ENCODE results near the gene SLC1A1.

Gene SLC1A1

DNA sequence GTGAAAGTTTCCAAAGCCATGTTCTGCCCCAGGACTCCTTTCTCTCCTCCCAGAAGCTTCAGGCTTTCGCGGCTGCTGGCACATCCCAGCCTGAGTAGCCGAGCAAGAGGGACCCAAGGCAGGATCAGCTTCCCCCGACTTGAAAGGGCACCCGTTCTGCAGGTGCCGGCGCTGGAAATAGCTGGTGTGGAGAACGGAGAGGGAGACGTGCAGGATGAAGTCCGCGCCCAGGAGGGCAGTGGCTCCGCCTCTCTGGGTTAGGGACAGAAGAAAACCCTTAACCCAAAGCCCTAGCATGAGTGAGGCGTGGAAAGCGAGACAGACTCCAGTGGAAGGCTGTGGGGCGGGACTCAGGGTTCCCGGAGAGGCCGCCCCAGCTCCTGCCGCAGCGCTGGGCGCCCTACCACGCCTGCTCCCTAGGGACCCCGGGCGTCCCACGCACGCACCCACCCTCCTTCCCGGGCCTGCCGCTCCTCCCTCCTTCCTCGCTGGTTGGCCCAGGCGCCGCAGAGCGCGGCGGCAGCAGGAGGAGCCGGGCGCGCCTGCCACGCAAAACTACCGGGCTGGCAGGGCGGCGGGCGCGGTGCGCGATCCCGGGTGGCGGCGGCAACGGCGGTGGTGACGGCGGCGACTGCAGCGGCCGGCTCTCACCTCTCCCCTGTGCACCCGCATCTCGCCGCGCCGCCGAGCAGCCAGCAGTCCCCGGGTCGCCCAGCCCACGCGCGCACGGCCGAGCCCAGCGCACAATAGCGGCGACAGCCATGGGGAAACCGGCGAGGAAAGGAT, at the start of gene SLC1A1:
SLC1A1 (plus strand) TSS at position 550 of the 786 bp plus-strand sequence; CDS start at position 762, 212 bp downstream.
- Histone ChIP-seq H3K36me3 (replicated peaks) (no peaks in the 10 kb centered on the region), H3K27me3 (ENCODE audit: low read depth) (no peaks in the 10 kb centered on the region), H3K4me3 (peak within 1 kb of the TSS; percentile 49), H3K4me1 (peaks cover 8% of the 10 kb centered on the region; the same call in 1 of the 2 replicates), H3K9me3 (no peaks in the 10 kb centered on the region)
- in situ Hi-C loops (cut with MboI; ENCODE audit: low sequenced_read_pairs) = no loop called here
- DNase-seq (ENCODE audit: low spot score in 2 of 2) = peak; percentile 84 to 91

DNA sequence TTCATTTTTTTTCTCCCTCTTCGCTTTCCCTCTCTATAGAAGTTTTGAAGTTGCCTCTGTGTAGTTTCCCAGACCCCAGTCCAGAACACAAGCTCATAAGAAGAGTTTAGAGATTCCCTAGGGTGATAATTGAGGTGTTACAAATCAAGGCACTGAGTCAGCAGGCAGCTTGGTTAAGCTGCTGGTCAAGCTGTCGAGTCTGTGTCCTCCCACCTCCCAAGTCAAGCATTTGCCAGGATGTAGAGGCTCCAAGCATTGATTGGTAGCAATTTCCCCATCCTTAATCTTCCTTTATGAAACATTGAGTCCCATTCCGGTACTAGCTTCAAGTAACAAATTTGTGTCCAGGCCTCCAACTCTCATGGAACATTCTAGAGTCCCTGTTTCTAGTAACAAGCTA, 47.5 kb upstream of the SLC1A1 start:
- Histone ChIP-seq H3K9me3 (no peaks in the 10 kb centered on the region), H3K36me3 (replicated peaks) (no peaks in the 10 kb centered on the region), H3K4me1 (no peaks in the 10 kb centered on the region), H3K4me3 (no peak overlapping the region), H3K27me3 (ENCODE audit: low read depth) (peaks cover 7% of the 10 kb centered on the region)
- in situ Hi-C loops (cut with MboI; ENCODE audit: low sequenced_read_pairs) = no loop called here
- DNase-seq (ENCODE audit: low spot score in 2 of 2) = no peak

DNA sequence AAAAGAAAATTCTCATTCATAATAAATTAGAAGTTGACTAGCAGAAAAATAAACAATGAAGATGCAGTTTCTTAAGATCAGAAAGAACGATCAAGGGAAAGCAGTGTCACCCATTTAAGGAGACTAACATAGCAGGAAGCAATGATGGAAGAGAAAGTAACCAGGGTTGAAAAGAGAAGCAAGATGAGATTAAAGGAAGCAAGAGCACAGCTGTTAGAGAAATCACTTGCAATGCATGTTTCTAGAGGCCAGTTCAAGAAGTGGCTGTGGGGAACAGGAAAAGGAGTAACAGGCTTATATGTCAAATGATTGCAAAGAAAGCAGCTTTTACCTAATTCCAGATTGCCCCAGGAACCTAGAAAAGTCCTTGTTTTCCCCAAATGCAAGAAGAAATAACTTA, 46.8 kb upstream of the SLC1A1 start:
- in situ Hi-C loops (cut with MboI; ENCODE audit: low sequenced_read_pairs) = no loop called here
- Histone ChIP-seq H3K4me1 (no peaks in the 10 kb centered on the region), H3K27me3 (ENCODE audit: low read depth) (peaks cover 7% of the 10 kb centered on the region), H3K36me3 (replicated peaks) (no peaks in the 10 kb centered on the region), H3K4me3 (no peak overlapping the region), H3K9me3 (no peaks in the 10 kb centered on the region)
- DNase-seq (ENCODE audit: low spot score in 2 of 2) = no peak

DNA sequence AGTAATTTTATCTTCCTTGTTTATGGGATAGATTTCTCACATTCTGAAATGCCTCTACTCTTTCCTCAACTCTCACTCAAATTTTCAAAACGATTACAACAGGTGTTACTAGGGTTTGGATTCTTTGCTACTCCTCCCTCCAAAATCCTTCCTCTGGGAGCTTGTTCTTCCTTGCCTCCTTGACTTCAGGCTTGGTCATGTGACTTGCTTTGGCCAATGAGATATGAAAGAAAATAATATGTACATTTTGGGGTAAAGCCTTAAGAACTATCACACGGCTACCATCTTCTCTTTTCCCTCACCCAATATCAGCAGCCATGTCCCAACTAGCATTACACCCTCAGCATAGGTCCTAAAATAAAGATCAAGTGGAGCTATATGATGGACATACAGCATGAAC, 28.8 kb upstream of the SLC1A1 start:
- Histone ChIP-seq H3K4me1 (peaks cover 4% of the 10 kb centered on the region), H3K9me3 (no peaks in the 10 kb centered on the region), H3K36me3 (replicated peaks) (no peaks in the 10 kb centered on the region), H3K4me3 (no peak overlapping the region), H3K27me3 (ENCODE audit: low read depth) (no peaks in the 10 kb centered on the region)
- DNase-seq (ENCODE audit: low spot score in 2 of 2) = no peak
- in situ Hi-C loops (cut with MboI; ENCODE audit: low sequenced_read_pairs) = no loop called here

DNA sequence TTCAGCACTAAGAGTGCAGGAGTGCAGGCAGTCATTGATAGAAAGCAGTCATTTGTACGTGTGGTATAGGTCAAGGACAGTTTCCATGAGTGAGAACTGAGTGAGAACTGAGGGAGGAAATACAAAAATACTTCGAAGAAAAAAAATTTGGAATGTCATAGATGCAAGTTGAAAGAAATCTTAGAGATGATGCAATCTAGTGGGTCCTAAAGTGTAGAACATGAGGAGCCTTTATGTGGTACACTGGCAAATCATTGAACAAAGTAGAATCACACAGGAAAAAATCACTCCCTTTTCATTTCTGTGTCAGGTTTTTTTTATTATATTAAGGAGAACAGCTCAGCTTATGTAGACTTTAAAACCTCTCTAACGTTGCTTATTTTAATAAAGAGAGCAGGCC, 26.4 kb upstream of the SLC1A1 start:
- H3K4me1 ChIP-seq = peaks cover 4% of the 10 kb centered on the region
- in situ Hi-C loops (cut with MboI; ENCODE audit: low sequenced_read_pairs) = no loop called here
- DNase-seq (ENCODE audit: low spot score in 2 of 2) = no peak
- H3K9me3 ChIP-seq = no peaks in the 10 kb centered on the region
- H3K4me3 ChIP-seq = no peak overlapping the region
- H3K36me3 ChIP-seq (replicated peaks) = no peaks in the 10 kb centered on the region
- H3K27me3 ChIP-seq (ENCODE audit: low read depth) = no peaks in the 10 kb centered on the region

DNA sequence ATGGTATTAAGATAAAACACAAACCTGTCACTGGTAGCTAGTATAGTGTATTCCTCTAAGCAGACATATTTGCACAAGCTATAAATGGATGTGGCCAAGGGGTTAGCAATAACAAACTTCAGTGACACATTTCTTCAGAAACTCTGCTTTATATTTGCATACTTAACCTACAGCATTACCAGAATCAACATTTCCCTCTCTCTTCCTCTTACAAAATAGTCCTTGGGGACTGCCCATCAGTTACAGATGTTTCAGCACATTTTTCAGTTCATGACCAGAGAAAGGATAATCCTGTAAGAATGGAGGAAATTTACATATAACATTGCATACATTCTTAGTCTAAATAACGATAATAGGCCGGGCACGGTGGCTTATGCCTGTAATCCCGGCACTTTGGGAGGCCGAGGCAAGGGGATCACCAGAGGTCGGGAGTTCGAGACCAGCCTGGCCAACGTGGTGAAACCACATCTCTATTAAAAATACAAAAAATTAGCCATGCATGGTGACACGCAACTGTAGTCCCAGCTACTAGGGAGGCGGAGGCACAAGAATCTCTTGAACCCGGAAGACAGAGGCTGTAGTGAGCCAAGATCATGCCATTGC, 25.3 kb upstream of the SLC1A1 start:
- DNase-seq (ENCODE audit: low spot score in 2 of 2) = peak; percentile 69 to 81
- in situ Hi-C loops (cut with MboI; ENCODE audit: low sequenced_read_pairs) = no loop called here
- H3K4me3 ChIP-seq = no peak overlapping the region

GRCh38 chr9:4465910-4466309, 24.4 kb upstream of the SLC1A1 start:
- no peaks in the 10 kb centered on the region for H3K36me3 ChIP-seq (replicated peaks)
- no peak for DNase-seq (ENCODE audit: low spot score in 2 of 2)
- H3K9me3 ChIP-seq = no peaks in the 10 kb centered on the region
- H3K27me3 ChIP-seq (ENCODE audit: low read depth) = no peaks in the 10 kb centered on the region
- in situ Hi-C loops (cut with MboI; ENCODE audit: low sequenced_read_pairs) = no loop called here
- H3K4me3 ChIP-seq = no peak overlapping the region
- peaks cover 4% of the 10 kb centered on the region for H3K4me1 ChIP-seq

More for the DNA sequence above, 25.3 kb upstream of the SLC1A1 start:
- no peaks in the 10 kb centered on the region for H3K27me3 ChIP-seq (ENCODE audit: low read depth)
- no peaks in the 10 kb centered on the region for H3K36me3 ChIP-seq (replicated peaks)
- no peaks in the 10 kb centered on the region for H3K9me3 ChIP-seq
- H3K4me1 ChIP-seq = peaks cover 4% of the 10 kb centered on the region

- DNase-seq (ENCODE audit: low spot score in 2 of 2) = no peak
- Histone ChIP-seq H3K9me3 (no peaks in the 10 kb centered on the region), H3K4me1 (no peaks in the 10 kb centered on the region), H3K27me3 (ENCODE audit: low read depth) (peaks cover 6% of the 10 kb centered on the region), H3K36me3 (replicated peaks) (no peaks in the 10 kb centered on the region), H3K4me3 (no peak overlapping the region)
- in situ Hi-C loops (cut with MboI; ENCODE audit: low sequenced_read_pairs) = no loop called here
Observed at GRCh38 chr9:4475301-4475700, 15.0 kb upstream of the SLC1A1 start.

GRCh38 chr9:4486176-4486575, 4.1 kb upstream of the SLC1A1 start:
- Histone ChIP-seq H3K4me3 (no peak overlapping the region), H3K4me1 (peaks cover 6% of the 10 kb centered on the region; the same call in 1 of the 2 replicates), H3K9me3 (no peaks in the 10 kb centered on the region), H3K27me3 (ENCODE audit: low read depth) (no peaks in the 10 kb centered on the region), H3K36me3 (replicated peaks) (no peaks in the 10 kb centered on the region)
- DNase-seq (ENCODE audit: low spot score in 2 of 2) = no peak
- in situ Hi-C loops (cut with MboI; ENCODE audit: low sequenced_read_pairs) = no loop called here

GRCh38 chr9:4489562-4489918, 728 bp upstream of the SLC1A1 start:
- Histone ChIP-seq H3K36me3 (replicated peaks) (no peaks in the 10 kb centered on the region), H3K9me3 (no peaks in the 10 kb centered on the region), H3K4me1 (peaks cover 8% of the 10 kb centered on the region; the same call in 1 of the 2 replicates), H3K4me3 (peak overlapping the region; percentile 49), H3K27me3 (ENCODE audit: low read depth) (no peaks in the 10 kb centered on the region)
- peak; percentile 24 to 64 for DNase-seq (ENCODE audit: low spot score in 2 of 2)
- in situ Hi-C loops (cut with MboI; ENCODE audit: low sequenced_read_pairs) = no loop called here

DNA sequence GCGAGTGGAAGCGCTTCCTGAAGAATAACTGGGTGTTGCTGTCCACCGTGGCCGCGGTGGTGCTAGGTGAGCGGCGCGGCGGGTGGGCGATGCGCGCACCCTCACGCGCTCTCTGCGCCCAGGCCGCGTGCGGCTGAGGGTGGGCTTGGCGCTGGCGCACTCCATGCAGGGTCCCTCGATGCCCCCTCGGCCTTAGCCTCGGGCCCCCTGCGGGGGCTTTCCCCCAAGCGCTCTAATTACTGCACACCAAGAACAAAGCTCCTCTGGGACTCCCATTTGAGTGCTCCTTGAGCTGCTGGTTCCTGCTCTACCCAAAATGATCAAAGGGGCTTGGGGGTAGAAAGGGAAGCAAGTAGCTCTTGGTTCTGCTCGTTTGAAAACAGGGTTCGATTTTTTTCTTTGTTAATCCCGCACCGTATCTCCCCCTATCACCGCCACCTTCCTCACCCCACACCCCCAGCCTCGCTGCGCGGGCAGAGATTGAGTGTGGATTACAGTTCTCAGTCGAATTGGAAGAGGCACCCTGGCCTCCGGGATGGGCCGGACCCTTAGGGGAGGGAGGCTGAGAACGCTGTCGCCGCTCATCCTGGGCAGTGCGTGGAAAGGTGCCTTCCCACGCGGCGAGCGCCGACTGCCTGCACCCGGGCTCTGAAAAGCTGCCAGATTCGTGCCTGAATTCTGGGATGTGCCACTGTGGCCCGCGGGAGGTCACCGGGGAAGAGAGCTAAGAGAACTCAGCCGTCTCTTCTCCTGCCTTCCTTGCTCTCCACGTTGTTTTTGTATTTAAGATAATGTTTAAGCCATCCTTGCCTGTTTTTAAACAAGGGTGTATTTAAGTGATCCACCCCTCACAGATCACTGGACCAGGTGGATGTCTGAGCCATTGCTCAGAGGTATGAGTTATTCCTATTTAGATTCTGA, 697 bp downstream of the SLC1A1 start:
- H3K27me3 ChIP-seq (ENCODE audit: low read depth) = no peaks in the 10 kb centered on the region
- H3K4me1 ChIP-seq = peaks cover 8% of the 10 kb centered on the region; the same call in 1 of the 2 replicates
- H3K9me3 ChIP-seq = no peaks in the 10 kb centered on the region
- peak in 1 of 2 experiments; percentile 43 for DNase-seq (ENCODE audit: low spot score in 2 of 2)
- in situ Hi-C loops (cut with MboI; ENCODE audit: low sequenced_read_pairs) = no loop called here
- peak overlapping the region; percentile 49 for H3K4me3 ChIP-seq
- H3K36me3 ChIP-seq (replicated peaks) = no peaks in the 10 kb centered on the region

DNA sequence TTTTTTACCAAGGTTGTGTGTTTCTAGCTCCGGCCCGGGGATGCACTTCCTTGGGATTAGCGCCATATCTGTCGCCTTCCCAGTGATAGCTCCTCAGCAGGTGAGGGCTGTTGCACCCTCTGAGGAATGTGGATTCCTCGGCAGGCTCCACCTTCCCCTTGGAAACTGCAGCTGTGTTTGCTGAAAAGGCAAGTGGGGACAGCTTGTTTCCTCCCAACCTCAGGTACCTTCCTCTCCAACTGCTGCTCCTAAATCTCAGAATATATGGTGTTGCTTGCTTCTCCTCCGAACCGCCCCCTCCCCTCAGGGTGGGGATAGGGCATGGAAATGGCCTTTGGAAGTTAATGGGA, 1.3 kb downstream of the SLC1A1 start:
- H3K36me3 ChIP-seq (replicated peaks) = no peaks in the 10 kb centered on the region
- H3K27me3 ChIP-seq (ENCODE audit: low read depth) = no peaks in the 10 kb centered on the region
- DNase-seq (ENCODE audit: low spot score in 2 of 2) = peak in 1 of 2 experiments; percentile 39
- H3K4me3 ChIP-seq = peak overlapping the region; percentile 49
- in situ Hi-C loops (cut with MboI; ENCODE audit: low sequenced_read_pairs) = no loop called here
- H3K4me1 ChIP-seq = peaks cover 2% of the 10 kb centered on the region; the same call in 1 of the 2 replicates
- no peaks in the 10 kb centered on the region for H3K9me3 ChIP-seq

DNA sequence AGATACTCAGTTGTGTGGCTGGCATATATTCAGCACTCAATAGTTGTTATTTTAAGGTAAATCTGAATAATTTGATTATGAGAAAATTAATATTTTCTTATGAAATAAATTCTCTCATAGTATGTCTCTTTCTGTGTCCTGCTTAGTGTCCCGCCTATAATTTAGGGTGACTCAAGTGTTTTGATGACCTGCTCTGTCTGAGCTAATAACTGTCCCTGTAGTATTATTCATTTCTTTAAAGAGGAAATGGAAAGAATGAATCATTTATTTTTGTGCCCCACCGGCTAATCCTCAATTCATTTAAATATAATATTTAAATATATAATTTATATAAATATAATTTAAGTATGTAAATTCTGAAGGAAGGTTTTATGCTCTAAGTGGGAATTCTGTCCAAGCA, 4.1 kb downstream of the SLC1A1 start:
- in situ Hi-C loops (cut with MboI; ENCODE audit: low sequenced_read_pairs) = no loop called here
- Histone ChIP-seq H3K27me3 (ENCODE audit: low read depth) (no peaks in the 10 kb centered on the region), H3K4me1 (peaks cover 2% of the 10 kb centered on the region; the same call in 1 of the 2 replicates), H3K4me3 (no peak overlapping the region), H3K9me3 (no peaks in the 10 kb centered on the region), H3K36me3 (replicated peaks) (no peaks in the 10 kb centered on the region)
- no peak for DNase-seq (ENCODE audit: low spot score in 2 of 2)
